Astrocyte of the spinal cord (primary cell): ENCODE results near the gene RBPJL.

Experiments
- DNase-seq: peaks from one replicate; pipeline ENCODE4 v3.0.0; 2011; ENCODE audit warnings: low read depth, low spot score
- H3K4me3 ChIP-seq: 2 replicates; pipeline ENCODE4 v1.5.1; 2011; ENCODE audit warnings: low read depth, mild to moderate bottlenecking, low read length, moderate library complexity
- CTCF ChIP-seq: IDR thresholded peaks from 2 replicates; pipeline ENCODE4 v1.5.1; 2012; ENCODE audit warnings: low read depth, mild to moderate bottlenecking, low read length, inconsistent platforms
- in situ Hi-C: cut with HindIII; loops from 2 replicates; pipeline ENCODE4 v1.10.0; 2017; ENCODE audit warnings: low sequenced_read_pairs

RBPJL gene

GRCh38 chr20:45340236-45340847 lies 33.7 kb downstream of the RBPJL start:
- in situ Hi-C loops: no loop called here
- DNase-seq: no peak
- TF ChIP-seq CTCF: no peak
- no peak overlapping the region for H3K4me3 ChIP-seq

- in situ Hi-C loops: no loop called here
- DNase-seq: no peak
- TF ChIP-seq CTCF: no peak
- H3K4me3 ChIP-seq: no peak overlapping the region
These were observed 34.3 kb downstream of the RBPJL start for GRCh38 chr20:45340951-45341350.

GRCh38 chr20:45341579-45341938 lies 34.9 kb downstream of the RBPJL start:
- TF ChIP-seq CTCF: no peak
- no peak for DNase-seq
- in situ Hi-C loops: no loop called here
- H3K4me3 ChIP-seq: no peak overlapping the region

GRCh38 chr20:45341939-45342854 lies 35.6 kb downstream of the RBPJL start:
- TF ChIP-seq CTCF: no peak
- DNase-seq: peak; percentile 47
- in situ Hi-C loops: no loop called here
- H3K4me3 ChIP-seq: peak overlapping the region; percentile 12

GRCh38 chr20:45342855-45343531 lies 36.4 kb downstream of the RBPJL start:
- DNase-seq: no peak
- no peak overlapping the region for H3K4me3 ChIP-seq
- no peak for TF ChIP-seq CTCF
- in situ Hi-C loops: no loop called here

GRCh38 chr20:45343532-45344167 lies 37.0 kb downstream of the RBPJL start:
- no peak for TF ChIP-seq CTCF
- in situ Hi-C loops: no loop called here
- no peak for DNase-seq
- no peak overlapping the region for H3K4me3 ChIP-seq
